GM08714 (cell line): Measurements from ENCODE around the gene ACACB.

Experiments used
- H3K4me3 ChIP-seq: fragments of 200-500 bp; sonication (Bioruptor generic); 2 replicates; pipeline ENCODE4 v1.5.1; 2014; ENCODE audit warnings: mild to moderate bottlenecking, low read length, inconsistent platforms
- ZNF274 ChIP-seq: IDR thresholded peaks from 2 replicates; pipeline ENCODE4 v1.6.1; 2012; ENCODE audit warnings: mild to moderate bottlenecking, low read depth, low read length

ACACB gene

DNA sequence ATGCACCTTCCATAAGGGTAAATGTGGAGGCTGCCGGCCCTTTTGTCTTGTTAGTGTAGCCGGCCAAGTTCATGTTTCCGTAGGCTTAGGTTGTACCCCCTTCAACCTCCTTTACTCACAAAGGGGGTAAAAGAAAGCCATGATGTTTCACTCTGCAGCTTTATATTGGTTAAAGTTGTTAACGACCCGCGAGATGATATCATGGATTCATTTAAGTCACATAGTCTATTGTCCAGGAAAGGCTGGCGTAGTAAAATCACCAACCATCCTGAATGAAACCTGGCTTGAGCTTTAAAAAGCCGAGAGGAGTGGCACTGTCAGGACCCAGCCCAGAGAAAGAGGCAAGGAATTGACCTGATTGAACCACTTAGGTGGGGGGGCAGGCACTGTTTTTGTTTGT, 17.7 kb upstream of the ACACB start:
- peak overlapping the region; percentile 87 for H3K4me3 ChIP-seq
- no peak for TF ChIP-seq ZNF274

DNA sequence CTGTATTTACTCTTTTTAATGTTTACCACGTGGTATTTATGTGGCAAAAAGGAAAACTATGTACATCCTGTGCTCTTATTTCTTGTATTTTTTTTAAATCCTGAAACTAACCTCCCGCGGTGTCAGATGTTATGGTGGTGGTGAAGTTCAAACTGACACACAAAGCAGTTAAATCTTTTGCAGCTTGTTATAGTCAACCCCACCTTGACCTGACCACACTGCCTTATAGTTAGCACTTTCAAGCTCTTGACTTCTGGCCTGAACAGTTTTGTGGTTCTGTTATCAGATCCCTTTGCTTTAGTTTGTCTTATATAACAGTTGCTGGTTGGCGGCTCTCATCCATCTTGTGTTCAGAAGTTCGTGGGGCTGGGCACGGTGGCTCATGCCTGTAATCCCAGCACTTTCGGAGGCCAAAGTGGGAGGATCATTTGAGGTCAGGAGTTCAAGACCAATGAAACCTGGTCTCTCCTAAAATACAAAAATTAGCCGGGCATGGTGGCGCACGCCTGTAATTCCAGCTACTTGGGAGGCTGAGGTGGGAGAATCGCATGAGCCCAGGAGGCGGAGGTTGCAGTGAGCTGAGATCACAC, 16.9 kb upstream of the ACACB start:
- no peak overlapping the region for H3K4me3 ChIP-seq
- TF ChIP-seq ZNF274 = no peak

DNA sequence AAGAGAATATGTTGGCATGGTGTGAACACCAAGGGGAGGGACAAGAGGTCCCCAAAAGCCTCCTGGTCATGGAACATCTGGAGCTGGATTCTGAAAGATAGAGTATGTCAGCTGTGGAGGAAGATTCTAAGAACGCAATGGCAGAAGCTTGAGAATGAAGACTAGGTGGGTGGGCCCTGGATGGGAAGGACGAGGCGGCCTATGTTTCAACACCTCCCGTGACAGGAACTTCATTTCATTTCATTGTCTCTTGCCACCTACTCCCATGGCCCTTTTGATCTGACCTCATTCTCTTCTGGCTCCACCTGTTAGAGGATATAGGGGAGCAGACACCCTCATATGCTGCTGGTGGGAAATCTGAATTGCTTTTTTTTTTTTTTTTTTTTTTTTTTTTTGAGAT, 15.6 kb upstream of the ACACB start:
- no peak overlapping the region for H3K4me3 ChIP-seq
- no peak for TF ChIP-seq ZNF274

- no peak for TF ChIP-seq ZNF274
- H3K4me3 ChIP-seq = no peak overlapping the region
Observed at GRCh38 chr12:109102491-109102890, 13.9 kb upstream of the ACACB start.

DNA sequence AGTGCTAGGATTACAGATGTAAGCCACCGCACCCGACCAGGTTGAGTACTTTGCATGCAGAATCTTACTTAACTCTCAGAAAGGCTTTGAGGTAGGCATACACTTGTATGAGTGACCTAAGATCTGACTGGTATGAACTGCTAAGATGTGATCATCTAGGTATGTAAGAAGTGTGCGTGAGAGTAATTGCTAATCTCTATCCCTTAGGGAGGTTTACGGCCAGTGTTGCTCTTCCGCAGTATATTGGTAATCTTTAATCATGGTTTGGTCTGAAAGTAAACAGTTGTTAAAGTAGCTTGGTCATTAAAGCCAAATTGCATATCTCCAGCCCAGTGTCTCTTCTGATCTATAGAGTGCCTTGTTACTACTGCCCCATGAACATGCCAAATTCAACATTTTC, 11.2 kb upstream of the ACACB start:
- no peak for TF ChIP-seq ZNF274
- H3K4me3 ChIP-seq = no peak overlapping the region

GRCh38 chr12:109109746-109110350, 6.5 kb upstream of the ACACB start:
- no peak for TF ChIP-seq ZNF274
- H3K4me3 ChIP-seq = no peak overlapping the region

DNA sequence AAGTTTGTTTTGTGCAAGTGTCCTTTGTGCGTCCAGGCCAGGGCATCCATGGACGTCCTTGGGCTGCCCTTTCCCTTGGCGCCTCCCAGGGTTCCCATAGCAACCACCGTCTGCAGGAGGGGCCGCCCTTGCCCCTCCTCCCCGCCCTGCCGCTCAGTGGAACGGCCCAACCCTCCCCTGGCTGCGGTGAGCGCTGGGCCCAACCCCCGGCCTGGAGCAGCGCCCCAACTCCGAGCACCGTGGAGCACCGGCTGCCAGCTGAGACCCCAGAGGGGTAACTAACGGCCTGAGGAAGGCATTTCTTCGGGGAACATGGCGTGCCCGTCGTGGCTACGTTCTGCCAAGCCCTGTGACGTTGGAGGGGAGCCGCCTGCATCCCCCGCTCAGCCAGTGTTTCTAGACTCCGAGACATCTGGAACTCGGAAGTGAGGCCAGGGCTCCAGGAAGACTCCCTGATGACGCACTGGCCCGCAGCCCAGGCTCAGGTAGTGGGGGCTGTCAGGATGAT, 5.3 kb upstream of the ACACB start:
- peak overlapping the region; percentile 39; the same call in 1 of the 2 replicates for H3K4me3 ChIP-seq

DNA sequence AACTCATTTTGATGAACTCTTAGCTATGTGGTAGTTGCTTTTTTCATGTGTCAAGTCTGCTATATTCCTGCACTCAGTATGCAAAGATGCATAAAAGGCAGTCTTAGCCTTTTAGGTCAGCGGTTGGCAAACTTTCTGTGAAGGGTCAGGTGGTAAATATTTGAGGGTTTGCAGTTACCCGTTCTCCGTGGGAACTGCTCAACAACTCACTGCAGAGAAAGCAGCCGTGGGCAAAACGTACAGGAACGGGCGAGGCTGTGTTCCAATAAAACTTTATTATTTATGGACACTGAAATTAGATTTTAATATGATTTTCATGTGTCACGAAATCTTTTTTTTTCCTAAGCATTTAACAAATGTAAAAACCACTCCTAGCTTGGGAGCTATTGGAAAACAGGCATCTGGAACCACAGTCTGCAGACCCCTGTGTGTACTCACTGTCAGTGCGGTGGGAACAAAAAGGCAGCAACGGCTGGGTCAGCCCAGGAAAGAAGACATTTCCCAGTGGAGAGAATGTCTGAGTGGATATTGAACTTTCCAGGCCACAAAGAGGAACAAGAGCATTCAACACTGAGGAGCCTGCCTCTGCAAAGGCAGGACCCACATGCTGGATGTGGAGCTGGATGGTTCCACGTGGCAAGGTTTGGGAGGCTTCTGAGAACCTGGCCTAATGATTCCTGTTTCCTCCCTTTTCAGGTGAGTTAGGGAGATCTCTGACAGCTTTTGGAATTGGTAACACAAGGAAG, 3.5 kb upstream of the ACACB start:
- no peak overlapping the region for H3K4me3 ChIP-seq
- no peak for TF ChIP-seq ZNF274

More for the DNA sequence above, 5.3 kb upstream of the ACACB start:
- no peak for TF ChIP-seq ZNF274

- no peak for TF ChIP-seq ZNF274
- H3K4me3 ChIP-seq = no peak overlapping the region
Observed at GRCh38 chr12:109113661-109114321, 2.6 kb upstream of the ACACB start.

GRCh38 chr12:109114644-109115043, 1.7 kb upstream of the ACACB start:
- TF ChIP-seq ZNF274 = no peak
- no peak overlapping the region for H3K4me3 ChIP-seq

DNA sequence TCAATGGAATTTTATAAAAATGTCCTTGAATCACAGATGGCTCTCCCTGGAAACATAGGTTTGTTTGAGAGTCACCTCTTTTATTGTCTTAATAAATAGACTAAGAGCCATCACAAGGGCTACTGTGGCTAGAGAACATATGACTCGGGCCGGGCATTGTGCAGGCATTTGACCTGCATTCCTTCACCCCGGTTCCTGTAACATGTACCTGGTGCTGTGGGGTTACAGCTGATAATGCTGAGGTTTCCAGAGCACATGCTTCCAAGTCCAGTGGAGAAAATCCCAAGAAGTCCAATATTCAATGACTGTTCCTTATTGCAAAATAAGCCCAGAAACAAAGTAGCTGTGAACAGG, 1.0 kb upstream of the ACACB start:
- no peak for TF ChIP-seq ZNF274
- H3K4me3 ChIP-seq = no peak overlapping the region

DNA sequence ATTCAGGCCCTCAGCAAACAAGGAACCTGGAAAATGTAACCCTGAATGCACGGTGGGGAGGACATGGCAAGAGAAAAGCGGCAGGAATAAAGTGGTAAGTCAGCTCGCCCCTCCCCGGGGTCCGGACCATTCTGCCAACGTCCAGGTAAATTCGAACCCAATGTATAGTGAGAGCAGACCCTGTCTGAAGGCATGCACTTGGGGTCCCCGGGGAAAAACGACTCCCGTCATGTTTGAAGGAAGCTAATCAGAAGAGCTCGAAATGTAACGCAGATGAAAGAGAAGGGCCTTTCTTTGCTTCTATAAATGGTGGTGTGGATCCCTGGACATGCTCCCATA, 193 bp downstream of the ACACB start:
- H3K4me3 ChIP-seq = no peak overlapping the region
- no peak for TF ChIP-seq ZNF274

DNA sequence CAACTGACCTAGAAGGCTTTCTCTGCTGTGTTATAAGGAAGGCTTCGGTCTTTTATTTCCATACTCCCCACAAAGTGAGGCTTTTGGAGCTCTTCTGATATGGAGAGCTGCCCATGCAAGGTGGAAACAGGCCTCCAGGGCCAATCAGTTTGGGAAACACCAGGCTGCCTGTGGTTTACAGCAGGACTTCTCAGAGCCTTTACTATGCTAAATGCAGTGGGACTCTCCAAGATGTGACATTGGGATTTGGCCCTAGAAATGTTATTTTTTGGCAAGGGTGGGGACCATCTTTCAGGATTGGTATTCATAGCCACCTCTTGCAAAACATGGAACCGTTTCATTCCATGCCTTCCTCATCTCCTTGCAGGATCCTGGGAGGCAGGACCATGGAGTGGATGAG, 3.7 kb downstream of the ACACB start:
- TF ChIP-seq ZNF274 = no peak
- H3K4me3 ChIP-seq = no peak overlapping the region

GRCh38 chr12:109120557-109120956, 4.2 kb downstream of the ACACB start:
- TF ChIP-seq ZNF274 = no peak
- H3K4me3 ChIP-seq = no peak overlapping the region

GRCh38 chr12:109121346-109121880, 5.0 kb downstream of the ACACB start:
- TF ChIP-seq ZNF274 = no peak
- H3K4me3 ChIP-seq = no peak overlapping the region
